ENCODE measurements around the gene TMEM204. TPM values are rescaled to one million over a fixed set of nuclear protein-coding genes. Genes with fewer than 3 reads are reported as not detected.

The TMEM204 gene
- total RNA-seq, 2 experiments from 2014 or later: 35.1 to 35.6 TPM

DNA sequence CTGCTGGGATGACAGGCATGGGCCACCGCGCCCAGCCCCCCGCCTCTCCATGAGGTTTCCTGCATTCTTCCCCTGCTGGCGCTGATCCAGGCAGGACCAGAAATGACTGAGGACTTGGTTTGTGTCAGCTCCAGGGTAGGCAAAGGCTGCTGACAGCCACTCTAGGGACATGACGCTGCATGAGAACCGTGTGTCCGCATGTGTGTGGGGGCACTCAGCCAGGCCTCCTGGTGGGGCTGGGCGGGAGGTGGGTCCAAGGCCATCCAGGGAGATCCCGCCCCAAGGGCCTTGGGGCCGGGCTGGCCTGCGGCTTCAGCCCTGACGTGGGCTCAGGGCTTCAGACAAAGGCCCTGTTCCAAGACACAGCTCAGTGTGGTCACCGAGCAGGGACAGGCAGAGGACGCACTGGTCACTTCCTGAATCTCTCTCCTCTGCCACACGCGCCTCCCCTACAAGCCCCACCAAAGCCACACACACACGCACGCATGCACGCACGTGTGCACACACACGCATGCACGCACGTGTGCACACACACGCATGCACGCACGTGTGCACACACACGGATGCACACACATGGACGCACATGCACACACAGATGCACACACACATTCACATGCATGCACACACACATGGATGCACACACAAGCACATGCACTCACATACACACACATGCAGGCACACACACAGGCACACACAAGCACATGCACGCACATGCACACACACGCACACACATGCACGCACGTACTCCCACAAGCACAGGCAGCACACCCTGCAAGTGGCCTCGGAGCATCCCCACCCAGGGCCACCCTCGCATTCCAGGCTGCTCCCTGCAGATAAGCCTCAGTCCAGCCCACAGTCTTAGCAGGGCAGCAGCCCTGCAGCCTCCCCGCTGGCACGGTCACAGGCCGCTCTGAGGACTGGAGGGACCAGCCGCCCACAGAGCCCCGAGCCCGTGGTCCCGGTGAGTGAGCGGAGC is 5.3 kb upstream of the TMEM204 start:
- Mint-ChIP-seq H3K27me3 (ENCODE audit: low read depth) (no peaks in the 10 kb centered on the region), H3K4me3 (no peak overlapping the region), H3K4me1 (ENCODE audit: low read depth) (peaks cover 42% of the 10 kb centered on the region), H3K27ac (peak overlapping the region; percentile 80), H3K9me3 (ENCODE audit: insufficient read depth) (no peaks in the 10 kb centered on the region), H3K36me3 (ENCODE audit: low read depth) (peaks cover 2% of the 10 kb centered on the region)
- ChIA-PET CTCF (interaction anchor here (0.9 kb wide), 1 partner anchor 8 kb away, joined by 3 read pairs; no protein-coding TSS in a partner anchor), POLR2A (interaction anchor here (0.7 kb wide), 1 partner anchor 10 kb away, joined by 4 read pairs; no protein-coding TSS in a partner anchor)
- ATAC-seq: no peak
- no peak for DNase-seq

DNA sequence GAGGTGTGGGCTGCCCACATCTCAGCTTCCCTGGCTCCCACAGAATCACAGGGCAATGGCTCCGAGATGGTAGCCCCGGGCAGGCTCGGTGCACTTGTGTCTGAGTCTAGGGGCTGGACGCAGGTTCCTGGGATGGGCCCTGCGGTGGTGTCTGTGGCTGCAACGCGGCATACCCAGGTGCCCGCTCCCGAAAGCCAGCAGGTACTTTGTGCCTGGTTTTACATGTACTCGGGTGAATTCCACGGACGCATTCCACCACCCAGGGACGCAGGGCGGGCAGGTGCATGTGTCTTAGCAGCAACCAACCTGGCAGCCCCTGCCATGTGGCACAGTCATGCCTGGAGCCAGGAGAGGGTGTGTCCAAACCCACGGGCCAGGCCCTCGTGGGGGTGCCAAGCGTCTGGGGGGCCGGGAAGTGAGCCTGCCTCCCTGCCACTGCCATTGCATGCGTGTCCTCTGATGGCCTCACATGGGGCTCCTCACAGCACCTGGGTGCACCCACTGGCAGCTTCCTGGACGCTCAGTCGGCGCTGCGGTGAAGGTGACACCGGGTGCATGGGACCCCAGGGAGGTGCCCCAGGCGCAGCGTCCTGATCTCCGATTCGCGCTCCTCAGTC is 4.4 kb upstream of the TMEM204 start:
- Mint-ChIP-seq H3K9me3 (ENCODE audit: insufficient read depth) (no peaks in the 10 kb centered on the region), H3K27me3 (ENCODE audit: low read depth) (no peaks in the 10 kb centered on the region), H3K36me3 (ENCODE audit: low read depth) (peaks cover under 1% of the 10 kb centered on the region), H3K4me1 (ENCODE audit: low read depth) (peaks cover 46% of the 10 kb centered on the region), H3K4me3 (no peak overlapping the region), H3K27ac (peak overlapping the region; percentile 67)
- CTCF ChIA-PET: no interaction called here
- no peak for ATAC-seq
- POLR2A ChIA-PET: no interaction called here
- DNase-seq: no peak

DNA sequence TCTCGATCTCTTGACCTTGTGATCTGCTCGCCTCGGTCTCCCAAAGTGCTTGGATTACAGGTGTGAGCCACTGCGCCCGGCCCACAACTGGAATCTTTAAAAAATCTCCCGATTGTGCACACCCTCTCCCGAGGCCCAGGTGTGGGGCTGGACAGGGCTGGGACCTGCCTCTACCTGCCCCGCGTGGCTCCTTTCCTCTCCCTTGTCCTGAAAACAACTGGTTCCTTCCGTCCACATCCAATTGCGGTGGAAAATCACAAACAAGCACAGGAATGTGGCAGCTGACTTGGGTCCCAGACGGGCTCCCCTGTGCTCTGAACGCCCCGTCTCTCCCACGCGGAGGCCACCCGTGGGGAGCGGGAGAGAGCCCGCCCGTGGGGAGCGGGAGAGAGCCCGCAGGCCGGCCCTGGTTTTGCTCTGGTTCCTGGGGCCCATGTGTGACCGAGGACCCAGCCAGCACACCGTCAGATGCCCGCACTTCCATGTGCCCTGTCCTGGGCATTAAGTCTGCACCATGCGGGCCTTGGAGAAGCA is 3.0 kb upstream of the TMEM204 start:
- Mint-ChIP-seq H3K27ac (peak overlapping the region; percentile 39), H3K4me1 (ENCODE audit: low read depth) (peaks cover 43% of the 10 kb centered on the region), H3K4me3 (no peak overlapping the region), H3K27me3 (ENCODE audit: low read depth) (no peaks in the 10 kb centered on the region), H3K36me3 (ENCODE audit: low read depth) (peaks cover 9% of the 10 kb centered on the region), H3K9me3 (ENCODE audit: insufficient read depth) (no peaks in the 10 kb centered on the region)
- ATAC-seq (no peak), DNase-seq (no peak)
- CTCF ChIA-PET: no interaction called here
- POLR2A ChIA-PET: no interaction called here

DNA sequence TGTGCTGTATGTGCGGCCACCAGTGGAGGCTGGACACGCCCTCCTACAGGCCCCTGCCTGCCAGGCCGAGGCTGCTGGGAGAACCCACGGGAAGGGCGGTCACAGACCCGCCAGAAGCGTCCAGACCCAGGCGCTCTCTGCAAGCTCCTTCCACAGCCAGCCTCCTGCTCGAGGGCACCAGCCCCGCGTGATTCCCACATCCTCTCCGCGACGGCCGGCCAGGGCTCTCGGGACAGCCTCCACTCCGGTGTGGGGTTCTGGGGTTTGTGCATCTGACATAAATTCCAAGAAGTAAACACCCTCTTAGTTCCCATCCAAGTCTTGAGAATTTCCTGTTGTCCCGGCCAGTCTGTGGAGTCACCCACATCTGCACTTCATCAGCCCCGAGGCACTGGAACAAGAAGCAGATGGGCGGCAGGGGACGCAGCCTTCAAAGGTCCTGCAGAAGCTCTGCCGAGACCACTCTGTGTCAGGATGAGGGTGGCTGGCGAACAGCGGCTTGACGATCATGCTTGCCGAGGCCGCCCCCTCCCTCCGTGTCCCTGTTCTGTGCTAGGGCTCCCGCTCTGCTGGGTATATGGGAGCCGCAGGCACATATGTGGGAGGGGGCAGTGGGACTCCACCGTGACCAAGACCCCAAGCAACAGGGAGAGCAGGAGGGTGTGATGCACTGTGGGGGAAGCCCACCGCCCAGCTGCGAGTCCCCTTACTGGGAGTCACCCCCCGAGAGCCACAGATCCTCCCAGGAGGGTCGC is 2.4 kb upstream of the TMEM204 start:
- ATAC-seq: no peak
- no peak overlapping the region for H3K27ac Mint-ChIP-seq

DNA sequence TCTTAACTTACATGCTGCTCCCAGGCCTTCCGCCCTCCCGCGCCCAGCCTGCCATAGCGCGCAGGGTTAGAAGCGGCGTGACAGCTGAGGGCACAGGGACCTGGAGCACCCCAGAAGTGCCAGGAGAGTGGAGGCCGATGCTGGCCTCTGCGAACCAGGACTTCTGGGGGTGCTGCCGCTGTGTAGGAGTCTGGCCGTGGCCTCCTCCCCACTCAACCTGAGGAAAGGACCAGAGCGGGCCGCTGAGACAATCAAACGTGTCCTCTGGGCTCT is 1.9 kb upstream of the TMEM204 start:
- ATAC-seq (no peak), DNase-seq (no peak)
- no peaks in the 10 kb centered on the region for H3K9me3 Mint-ChIP-seq (ENCODE audit: insufficient read depth)
- no peaks in the 10 kb centered on the region for H3K27me3 Mint-ChIP-seq (ENCODE audit: low read depth)
- H3K36me3 Mint-ChIP-seq (ENCODE audit: low read depth): peaks cover 19% of the 10 kb centered on the region
- no peak overlapping the region for H3K27ac Mint-ChIP-seq
- peaks cover 43% of the 10 kb centered on the region for H3K4me1 Mint-ChIP-seq (ENCODE audit: low read depth)
- ChIA-PET CTCF (no interaction called here), POLR2A (no interaction called here)
- H3K4me3 Mint-ChIP-seq: no peak overlapping the region

More for the DNA sequence above, 2.4 kb upstream of the TMEM204 start:
- ChIA-PET CTCF (no interaction called here), POLR2A (no interaction called here)
- Mint-ChIP-seq H3K9me3 (ENCODE audit: insufficient read depth) (no peaks in the 10 kb centered on the region), H3K4me1 (ENCODE audit: low read depth) (peaks cover 40% of the 10 kb centered on the region), H3K27me3 (ENCODE audit: low read depth) (no peaks in the 10 kb centered on the region), H3K36me3 (ENCODE audit: low read depth) (peaks cover 14% of the 10 kb centered on the region), H3K4me3 (no peak overlapping the region)
- no peak for DNase-seq

DNA sequence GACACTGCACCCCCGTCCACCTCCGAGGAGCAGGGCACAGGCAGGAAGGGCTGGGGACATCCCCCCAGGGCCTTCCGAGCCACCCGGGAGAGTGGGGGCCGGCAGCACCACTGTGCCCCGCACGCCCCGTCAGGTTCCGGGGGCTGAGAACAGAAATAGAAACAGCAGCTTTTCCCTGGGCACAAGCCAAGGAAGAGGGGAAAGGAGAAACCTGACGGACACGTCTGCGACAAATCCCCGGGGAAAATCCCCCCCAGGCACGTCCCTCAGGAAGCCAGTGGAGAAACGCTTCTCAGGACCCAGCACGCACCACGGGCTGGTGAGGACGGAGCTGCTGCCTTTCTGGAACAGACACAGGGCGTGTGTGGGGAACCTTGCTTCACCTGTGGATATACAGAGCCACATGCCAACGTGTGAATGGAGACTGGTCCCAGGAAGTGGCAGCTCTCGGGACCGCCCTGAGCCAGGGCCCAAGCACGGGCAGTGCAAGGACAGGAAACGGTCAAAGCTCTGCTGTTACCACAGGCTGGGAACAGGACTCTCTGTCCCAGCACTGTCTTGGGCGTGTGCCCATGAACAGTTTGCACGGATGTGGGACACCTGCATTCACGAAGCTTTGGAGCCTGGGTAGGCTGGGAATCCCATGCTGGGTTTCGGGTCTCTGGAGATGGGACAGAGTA is 1.2 kb upstream of the TMEM204 start:
- Mint-ChIP-seq H3K27me3 (ENCODE audit: low read depth) (no peaks in the 10 kb centered on the region), H3K4me3 (no peak overlapping the region), H3K4me1 (ENCODE audit: low read depth) (peaks cover 43% of the 10 kb centered on the region), H3K36me3 (ENCODE audit: low read depth) (peaks cover 26% of the 10 kb centered on the region), H3K9me3 (ENCODE audit: insufficient read depth) (no peaks in the 10 kb centered on the region), H3K27ac (peak overlapping the region; percentile 87)
- CTCF ChIA-PET: interaction anchor here (1.8 kb wide), 1 partner anchor 13 kb away, joined by 4 read pairs; no protein-coding TSS in a partner anchor
- no peak for ATAC-seq
- DNase-seq: no peak
- POLR2A ChIA-PET: interaction anchor here (0.6 kb wide), 1 partner anchor 522 kb away, joined by 3 read pairs; no protein-coding TSS in a partner anchor

DNA sequence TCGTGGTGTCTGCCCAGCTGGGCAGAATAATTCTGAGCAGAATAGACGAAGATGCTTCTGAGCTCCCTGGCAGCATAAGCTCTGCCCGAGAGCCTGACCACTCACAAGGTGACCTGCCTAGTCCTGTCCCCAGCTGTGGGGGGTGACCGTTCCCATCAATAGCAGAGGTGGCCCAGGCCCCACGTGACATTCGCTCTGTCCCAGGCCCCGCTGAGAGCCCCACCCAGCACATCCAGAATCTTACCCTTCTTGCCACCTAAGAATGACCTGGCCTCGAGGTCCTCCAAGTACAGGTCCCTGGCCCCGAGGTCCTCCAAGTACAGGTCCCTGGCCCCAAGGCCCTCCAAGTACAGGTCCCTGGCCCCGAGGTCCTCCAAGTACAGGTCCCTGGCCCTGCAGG is 695 bp upstream of the TMEM204 start:
- H3K27ac Mint-ChIP-seq: peak overlapping the region; percentile 87
- H3K4me1 Mint-ChIP-seq (ENCODE audit: low read depth): peaks cover 45% of the 10 kb centered on the region
- ChIA-PET POLR2A (interaction anchor here (0.6 to 1.1 kb wide), 4 partner anchors 10 to 522 kb away, joined by 3 read pairs; partner anchors contain the start of genes CRAMP1 and IFT140), CTCF (interaction anchor here (1.4 to 1.8 kb wide), 2 partner anchors 12 to 112 kb away, joined by 4 read pairs; partner anchors contain the start of gene UQCC4)
- ATAC-seq: no peak
- H3K4me3 Mint-ChIP-seq: peak overlapping the region; percentile 90
- H3K9me3 Mint-ChIP-seq (ENCODE audit: insufficient read depth): no peaks in the 10 kb centered on the region
- no peak for DNase-seq
- H3K36me3 Mint-ChIP-seq (ENCODE audit: low read depth): peaks cover 31% of the 10 kb centered on the region
- no peaks in the 10 kb centered on the region for H3K27me3 Mint-ChIP-seq (ENCODE audit: low read depth)

DNA sequence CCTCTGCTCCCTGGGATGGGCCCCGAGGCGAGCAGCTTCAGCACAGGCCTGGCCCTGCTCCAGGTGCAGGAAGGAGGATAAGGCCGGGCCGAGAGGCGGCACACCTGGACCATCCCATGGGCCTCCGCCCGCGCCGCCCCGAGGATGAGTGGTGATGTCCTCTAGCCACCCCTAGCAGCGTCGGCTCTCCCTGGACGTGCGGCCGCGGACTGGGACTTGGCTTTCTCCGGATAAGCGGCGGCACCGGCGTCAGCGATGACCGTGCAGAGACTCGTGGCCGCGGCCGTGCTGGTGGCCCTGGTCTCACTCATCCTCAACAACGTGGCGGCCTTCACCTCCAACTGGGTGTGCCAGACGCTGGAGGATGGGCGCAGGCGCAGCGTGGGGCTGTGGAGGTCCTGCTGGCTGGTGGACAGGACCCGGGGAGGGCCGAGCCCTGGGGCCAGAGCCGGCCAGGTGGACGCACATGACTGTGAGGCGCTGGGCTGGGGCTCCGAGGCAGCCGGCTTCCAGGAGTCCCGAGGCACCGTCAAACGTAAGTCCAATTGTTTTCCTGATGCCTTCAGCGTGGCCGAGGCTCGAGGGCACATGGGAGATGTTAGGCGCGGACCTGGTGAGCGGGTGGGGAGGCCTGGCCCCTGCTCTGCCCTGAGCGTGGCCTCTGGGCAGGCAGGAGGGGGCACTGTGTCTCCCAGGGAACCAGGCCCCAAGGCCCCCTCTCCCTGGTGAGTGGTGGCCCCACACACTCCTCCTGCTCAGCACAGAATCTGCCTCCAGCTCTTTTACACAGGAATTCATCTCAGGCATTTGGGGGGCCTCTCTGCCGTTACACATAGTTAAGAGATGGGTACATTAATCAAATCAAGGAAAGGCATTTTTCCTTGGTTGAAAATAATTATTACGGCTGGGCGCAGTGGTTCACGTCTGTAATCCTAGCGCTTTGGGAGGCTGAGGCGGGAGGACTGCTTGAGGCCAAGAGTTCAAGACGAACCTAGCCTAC is 855 bp downstream of the TMEM204 start:
- peaks cover 41% of the 10 kb centered on the region for H3K36me3 Mint-ChIP-seq (ENCODE audit: low read depth)
- POLR2A ChIA-PET: interaction anchor here (0.8 to 1.1 kb wide), 3 partner anchors 40 to 189 kb away, joined by 3 read pairs; no protein-coding TSS in a partner anchor
- DNase-seq (no peak), ATAC-seq (peak; percentile 37)
- peaks cover 53% of the 10 kb centered on the region for H3K4me1 Mint-ChIP-seq (ENCODE audit: low read depth)
- H3K4me3 Mint-ChIP-seq: peak overlapping the region; percentile 90
- H3K27me3 Mint-ChIP-seq (ENCODE audit: low read depth): no peaks in the 10 kb centered on the region
- H3K27ac Mint-ChIP-seq: peak overlapping the region; percentile 87
- H3K9me3 Mint-ChIP-seq (ENCODE audit: insufficient read depth): no peaks in the 10 kb centered on the region
- CTCF ChIA-PET: interaction anchor here (0.6 to 2.1 kb wide), 5 partner anchors 11 to 173 kb away, joined by 3 to 6 read pairs (median 4); partner anchors contain the start of genes MAPK8IP3 and UQCC4

DNA sequence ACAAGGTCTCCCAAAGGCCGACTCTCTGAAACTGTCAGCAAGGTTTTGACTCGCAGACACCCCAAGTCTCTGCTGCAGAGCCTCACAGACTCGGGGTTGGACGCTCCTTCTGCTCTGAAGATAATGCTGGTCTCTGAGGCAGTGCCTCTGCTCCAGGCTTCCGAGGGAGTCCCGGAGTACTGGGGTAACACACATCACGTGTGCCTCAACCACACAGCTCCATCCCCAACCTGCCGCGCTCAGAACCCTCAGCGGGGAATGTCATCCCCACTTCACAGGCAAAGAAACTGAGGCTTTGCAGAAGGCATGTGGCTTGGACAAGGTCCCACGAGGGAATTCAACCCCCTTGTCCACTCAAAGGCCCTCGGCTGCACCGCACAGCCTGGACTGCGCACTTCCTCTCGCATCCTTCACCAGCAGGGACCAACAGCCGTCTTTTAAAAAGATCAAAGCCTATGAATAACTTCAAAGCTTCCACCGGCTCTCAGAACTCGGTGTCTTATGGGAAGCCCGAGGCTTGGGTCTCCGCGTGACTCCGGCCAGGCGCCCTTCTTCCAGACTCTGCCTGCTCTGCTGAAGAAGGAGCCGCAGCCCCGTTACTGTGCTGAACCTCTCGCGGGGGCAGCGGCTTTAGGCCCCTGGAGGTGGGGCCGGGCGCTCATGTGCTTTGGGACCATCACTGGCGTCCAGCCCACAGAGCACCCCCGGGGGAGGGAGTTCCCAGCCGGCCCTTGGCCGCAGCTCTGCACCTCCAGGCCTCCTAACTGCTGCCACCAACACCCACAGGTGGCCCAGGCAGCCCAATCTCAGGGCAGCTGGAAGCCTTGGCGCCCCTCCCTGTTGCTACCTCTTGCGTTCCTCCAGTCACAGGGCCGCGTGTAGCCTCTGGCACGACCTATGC is 2.2 kb downstream of the TMEM204 start:
- Mint-ChIP-seq H3K9me3 (ENCODE audit: insufficient read depth) (no peaks in the 10 kb centered on the region), H3K4me3 (peak overlapping the region; percentile 90), H3K36me3 (ENCODE audit: low read depth) (peaks cover 49% of the 10 kb centered on the region), H3K27ac (peak overlapping the region; percentile 83), H3K4me1 (ENCODE audit: low read depth) (peaks cover 55% of the 10 kb centered on the region), H3K27me3 (ENCODE audit: low read depth) (no peaks in the 10 kb centered on the region)
- peak; percentile 51 for DNase-seq
- ChIA-PET POLR2A (interaction anchor here (1.0 kb wide), 1 partner anchor 114 kb away, joined by 3 read pairs; no protein-coding TSS in a partner anchor), CTCF (interaction anchor here (0.7 to 2.1 kb wide), 5 partner anchors 8 to 170 kb away, joined by 3 to 6 read pairs (median 3); partner anchors contain the start of gene MAPK8IP3)
- peak; percentile 40 for ATAC-seq
